Cardiac muscle cell (in vitro differentiated cells and primary cell): ENCODE results near the gene XPC. TPM values are rescaled to one million over a fixed set of nuclear protein-coding genes. Genes with fewer than 3 reads are reported as not detected.

ENCODE experiments used
- DNase-seq, 2 donors: peaks; one replicate each; pipeline versions ENCODE4 v3.0.0 to v3.0.0-alpha.2; 2010 to 2017; ENCODE audit warnings: low read depth in 1 of 2, low spot score in 1 of 2
- H3K27ac ChIP-seq: fragments of 200-600 bp; sonication (generic); 2 replicates; pipeline ENCODE4 v1.5.1; 2016
- H3K27me3 ChIP-seq: fragments of 200-600 bp; sonication (generic); 2 replicates; pipeline ENCODE4 v1.6.0; 2016; ENCODE audit warnings: control low read depth
- H3K36me3 ChIP-seq: fragments of 200-600 bp; sonication (generic); 2 replicates; pipeline ENCODE4 v1.5.1; 2016; ENCODE audit warnings: control low read depth
- H3K4me1 ChIP-seq: fragments of 200-600 bp; sonication (generic); 2 replicates; pipeline ENCODE4 v1.8.1; 2017; ENCODE audit warnings: low read depth, mild to moderate bottlenecking, mixed run types
- H3K4me3 ChIP-seq: fragments of 200-600 bp; sonication (generic); 2 replicates; pipeline ENCODE4 v1.5.1; 2016; ENCODE audit warnings: mild to moderate bottlenecking
- H3K9me3 ChIP-seq: fragments of 200-600 bp; sonication (generic); 2 replicates; pipeline ENCODE4 v1.5.1; 2017; ENCODE audit warnings: low read depth, mild to moderate bottlenecking, control low read depth
- CTCF ChIP-seq: IDR thresholded peaks from 2 replicates; pipeline ENCODE4 v1.5.1; 2012; ENCODE audit warnings: low read depth, mild to moderate bottlenecking, low read length
- polyA plus RNA-seq: library from polyadenylated mRNA; unstranded; fragments of >200 nt; fragmentation: Nextera tagmentation; extraction: Ambion mirVana; gene quantifications from 2 replicates; pipeline ENCODE4 v1.2.1, GENCODE V29; 2016
- total RNA-seq: library from RNA; depleted of rRNA; stranded (reverse); fragments of >200 nt; gene quantifications from 2 replicates; pipeline ENCODE4 v1.2.3, GENCODE V29; 2016

Gene XPC
- total and polyA plus RNA-seq, 2 experiments from 2014 or later, result 26.6 to 37.7 TPM

DNA sequence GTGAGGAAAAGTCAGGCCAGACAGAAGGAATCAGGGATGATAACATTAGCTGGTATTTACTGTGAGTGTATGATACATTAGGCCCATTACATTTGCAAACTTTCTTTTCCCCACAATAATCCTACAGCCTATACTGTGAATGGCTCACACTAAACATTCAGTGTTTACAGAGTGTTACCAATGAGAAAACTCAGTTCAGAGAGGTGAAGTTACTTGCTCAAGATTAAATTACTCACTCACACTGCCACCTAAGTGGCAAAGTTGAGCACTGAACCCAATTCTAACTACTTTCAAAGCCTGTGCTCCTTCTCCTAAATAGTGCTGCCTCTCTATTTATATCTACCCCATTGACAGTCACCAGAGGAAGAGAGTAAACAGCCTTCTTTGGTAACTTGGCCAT, 8.5 kb downstream of the XPC start:
- Histone ChIP-seq H3K4me1 (no peaks in the 10 kb centered on the region), H3K27ac (no peak overlapping the region), H3K9me3 (no peaks in the 10 kb centered on the region), H3K27me3 (no peaks in the 10 kb centered on the region), H3K36me3 (peaks cover 66% of the 10 kb centered on the region), H3K4me3 (no peak overlapping the region)
- no peak for DNase-seq
- TF ChIP-seq CTCF, result no peak

- Histone ChIP-seq H3K36me3 (peaks cover 70% of the 10 kb centered on the region), H3K4me1 (no peaks in the 10 kb centered on the region), H3K27me3 (no peaks in the 10 kb centered on the region), H3K4me3 (no peak overlapping the region), H3K27ac (no peak overlapping the region), H3K9me3 (no peaks in the 10 kb centered on the region)
- no peak for DNase-seq
- TF ChIP-seq CTCF, result no peak
Measured at GRCh38 chr3:14169435-14169834, 9.0 kb downstream of the XPC start.

DNA sequence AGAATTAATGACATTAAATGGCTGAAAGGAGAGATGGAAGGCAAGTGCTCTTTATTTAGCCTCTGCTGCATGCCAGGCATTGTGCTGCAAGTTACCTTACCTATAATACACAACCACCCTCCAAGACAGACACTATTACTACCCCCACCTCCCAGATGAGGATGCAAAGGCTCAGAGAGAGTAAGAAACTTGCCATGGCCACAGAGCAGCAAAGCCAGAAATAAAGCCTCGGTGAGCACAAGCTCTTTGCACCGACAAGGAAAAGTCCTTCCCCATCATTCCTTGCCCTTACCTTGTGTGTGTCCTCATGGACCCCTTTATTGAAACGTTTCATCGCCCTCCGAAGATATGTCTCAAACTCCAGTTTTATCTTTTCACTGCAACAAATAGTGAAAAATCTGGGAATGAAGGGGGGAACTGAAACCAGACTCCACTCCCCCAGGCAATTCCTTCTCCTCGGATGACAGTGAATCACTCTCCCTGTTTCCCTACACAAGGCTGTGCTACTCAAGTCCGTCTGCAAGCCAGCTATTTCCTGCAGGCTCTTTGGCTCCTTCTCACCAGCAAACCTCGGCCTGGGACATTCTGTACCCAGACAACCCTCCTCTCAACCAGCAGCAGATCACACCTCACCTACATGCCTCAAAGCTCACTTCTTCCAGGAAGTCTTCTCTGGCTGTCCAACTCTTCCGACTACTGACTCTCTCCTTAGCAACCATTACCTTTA, 11.4 kb downstream of the XPC start:
- TF ChIP-seq CTCF, result no peak
- Histone ChIP-seq H3K36me3 (peaks cover 84% of the 10 kb centered on the region), H3K27me3 (no peaks in the 10 kb centered on the region), H3K4me1 (no peaks in the 10 kb centered on the region), H3K27ac (no peak overlapping the region), H3K9me3 (no peaks in the 10 kb centered on the region), H3K4me3 (no peak overlapping the region)
- no peak for DNase-seq

DNA sequence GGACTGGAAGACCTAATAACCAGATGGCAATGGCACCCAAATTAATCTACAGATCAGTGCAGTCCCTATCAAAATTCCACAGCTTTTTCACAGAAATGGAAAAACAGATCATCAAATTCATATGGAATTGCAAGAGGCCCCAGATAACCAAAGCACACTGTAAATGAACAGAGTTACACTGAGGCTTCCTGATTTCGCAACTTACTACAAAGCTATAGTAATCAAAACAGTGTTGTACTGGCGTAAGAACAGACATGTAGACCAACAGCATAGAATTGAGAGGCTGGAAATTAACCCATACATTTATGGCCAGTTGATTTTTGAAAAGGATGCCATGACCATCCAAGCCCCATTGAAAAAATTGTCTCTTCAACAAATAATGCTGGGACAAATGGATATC, 16.2 kb downstream of the XPC start:
- TF ChIP-seq CTCF, result no peak

GRCh38 chr3:14161282-14161681, 17.1 kb downstream of the XPC start:
- H3K27me3 ChIP-seq, result no peaks in the 10 kb centered on the region
- H3K4me3 ChIP-seq, result no peak overlapping the region
- H3K27ac ChIP-seq, result no peak overlapping the region
- H3K36me3 ChIP-seq, result peaks cover 75% of the 10 kb centered on the region
- no peaks in the 10 kb centered on the region for H3K9me3 ChIP-seq
- DNase-seq, result no peak
- H3K4me1 ChIP-seq, result no peaks in the 10 kb centered on the region
- no peak for TF ChIP-seq CTCF

More for the DNA sequence above, 16.2 kb downstream of the XPC start:
- peak in 1 of 2 donors; percentile 73 for DNase-seq
- no peaks in the 10 kb centered on the region for H3K27me3 ChIP-seq
- peaks cover 75% of the 10 kb centered on the region for H3K36me3 ChIP-seq
- no peak overlapping the region for H3K27ac ChIP-seq
- H3K4me3 ChIP-seq, result no peak overlapping the region
- no peaks in the 10 kb centered on the region for H3K9me3 ChIP-seq
- H3K4me1 ChIP-seq, result no peaks in the 10 kb centered on the region
